Esophagus squamous epithelium (tissue), 5 donors: ENCODE results near the gene PDE9A. TPM values are rescaled to one million over a fixed set of nuclear protein-coding genes. Genes with fewer than 3 reads are reported as not detected.

Source experiments
- DNase-seq: peaks from one replicate; lab custom pipeline; 2025; lab: John Stamatoyannopoulos, UW
- H3K27ac ChIP-seq, 4 donors: fragments of 200-600 bp; sonication (generic); one replicate each; pipeline ENCODE4 v1.5.1; 2016 to 2019; ENCODE audit warnings: mild to moderate bottlenecking in 1 of 4
- H3K27me3 ChIP-seq, 4 donors: fragments of 200-600 bp; sonication (generic); 1 replicate in 3 of 4; 2 replicates in 1 of 4; pipeline versions ENCODE4 v1.5.1 to v1.6.0; 2017 to 2021; ENCODE audit warnings: antibody characterized with exemption in 1 of 4
- H3K36me3 ChIP-seq, 3 donors: fragments of 200-600 bp; sonication (generic); one replicate each; pipeline ENCODE4 v1.5.1; 2016 to 2019
- H3K4me1 ChIP-seq, 3 donors: fragments of 200-600 bp; sonication (generic); one replicate each; pipeline ENCODE4 v1.5.1; 2017 to 2019
- H3K4me3 ChIP-seq, 4 donors: fragments of 200-600 bp; sonication (generic); 1 replicate in 3 of 4; 2 replicates in 1 of 4; pipeline ENCODE4 v1.5.1; 2016 to 2019; ENCODE audit warnings: mild to moderate bottlenecking in 2 of 4, moderate library complexity in 1 of 4
- H3K9me3 ChIP-seq, 3 donors: fragments of 200-600 bp; sonication (generic); one replicate each; pipeline ENCODE4 v1.5.1; 2016 to 2019
- POLR2A ChIP-seq, 4 donors: fragments of 450-650 bp; IDR thresholded peaks; one replicate each; pipeline ENCODE4 v1.6.1; 2017; ENCODE audit warnings: antibody characterized with exemption in 4 of 4, mild to moderate bottlenecking in 4 of 4, moderate library complexity in 3 of 4
- WGBS, 2 donors: methylation state at CpG; one replicate each; pipeline ENCODE4 v1.1.5; 2018; 5-methylcytosine and 5-hydroxymethylcytosine counted together
- intact Hi-C: fragments of 100-400 bp; cut with DNase I; formaldehyde crosslinking; loops from one replicate; pipeline ENCODE4 v1.15.0; 2022
- total RNA-seq, 4 donors: library from RNA; depleted of rRNA; stranded (reverse); fragments of >200 nt; gene quantifications; one replicate each; pipeline ENCODE4 v1.1.0, GENCODE V29; 2016
- TF ChIP-seq, protein P1 (sequence below), 6 experiments: fragments of 450-650 bp in 4 of 6; fragments of 200-600 bp in 2 of 6; sonication (generic) in 2 of 6; IDR thresholded peaks; one replicate each; pipeline ENCODE4 v1.5.1; 2016 to 2019; ENCODE audit warnings: antibody characterized with exemption in 6 of 6, mild to moderate bottlenecking in 4 of 6, moderate library complexity in 4 of 6
- donor health status: DM: yes; HTN: yes; CAD: no.

PDE9A gene
- total RNA-seq, 4 donors from 2014 or later = 0.61 to 2.9 (median 1.8) TPM

DNA sequence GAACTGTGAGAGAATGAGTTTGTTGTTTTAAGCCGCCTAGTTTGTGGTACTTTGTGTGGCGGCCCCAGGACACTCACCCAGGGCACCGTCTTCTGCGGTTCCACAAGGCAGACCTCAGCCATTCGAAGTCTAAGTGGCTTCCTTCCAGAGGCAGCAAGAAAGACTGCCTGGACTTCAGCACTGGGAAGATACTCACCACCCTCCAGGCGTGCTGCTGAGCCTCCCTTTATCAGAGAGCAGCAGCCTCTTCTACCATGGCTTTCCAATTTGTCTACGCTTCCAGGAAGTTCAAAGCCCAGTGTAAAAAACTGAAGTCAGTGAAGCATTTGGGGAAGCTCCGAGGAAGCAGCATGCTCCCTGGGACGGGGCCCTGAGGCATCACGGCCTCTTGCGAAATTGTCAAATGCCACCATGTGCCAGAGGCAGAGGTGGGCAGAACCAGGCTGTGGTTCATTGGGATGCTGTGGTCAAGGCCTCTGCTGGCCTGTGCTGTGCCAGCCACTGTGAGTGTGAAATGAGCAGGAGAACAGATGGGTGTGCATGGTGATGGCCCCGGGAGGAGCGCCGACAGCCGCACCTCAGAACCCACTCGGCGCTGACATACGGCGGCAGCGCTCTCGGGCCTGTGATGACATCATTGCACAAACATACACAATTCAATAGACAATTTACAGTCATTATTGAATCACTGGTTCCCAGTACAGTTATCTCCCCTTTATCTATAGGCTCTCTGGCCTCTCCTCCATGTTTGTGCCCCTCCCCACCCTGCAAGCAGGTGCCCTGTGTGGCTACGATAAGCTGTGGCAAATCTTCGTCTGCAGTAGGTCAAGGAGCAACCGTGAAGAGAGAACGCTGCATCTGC lies 110.4 kb downstream of the PDE9A start:
- 84 to 93% methylated on average over 18 of the region's 25 CpGs for WGBS, 2 donors
- H3K4me1 ChIP-seq = no peaks in the 10 kb centered on the region
- TF ChIP-seq POLR2A (IDR thresholded peaks at IDR 0.05) = no peak
- TF ChIP-seq, protein P1, sequence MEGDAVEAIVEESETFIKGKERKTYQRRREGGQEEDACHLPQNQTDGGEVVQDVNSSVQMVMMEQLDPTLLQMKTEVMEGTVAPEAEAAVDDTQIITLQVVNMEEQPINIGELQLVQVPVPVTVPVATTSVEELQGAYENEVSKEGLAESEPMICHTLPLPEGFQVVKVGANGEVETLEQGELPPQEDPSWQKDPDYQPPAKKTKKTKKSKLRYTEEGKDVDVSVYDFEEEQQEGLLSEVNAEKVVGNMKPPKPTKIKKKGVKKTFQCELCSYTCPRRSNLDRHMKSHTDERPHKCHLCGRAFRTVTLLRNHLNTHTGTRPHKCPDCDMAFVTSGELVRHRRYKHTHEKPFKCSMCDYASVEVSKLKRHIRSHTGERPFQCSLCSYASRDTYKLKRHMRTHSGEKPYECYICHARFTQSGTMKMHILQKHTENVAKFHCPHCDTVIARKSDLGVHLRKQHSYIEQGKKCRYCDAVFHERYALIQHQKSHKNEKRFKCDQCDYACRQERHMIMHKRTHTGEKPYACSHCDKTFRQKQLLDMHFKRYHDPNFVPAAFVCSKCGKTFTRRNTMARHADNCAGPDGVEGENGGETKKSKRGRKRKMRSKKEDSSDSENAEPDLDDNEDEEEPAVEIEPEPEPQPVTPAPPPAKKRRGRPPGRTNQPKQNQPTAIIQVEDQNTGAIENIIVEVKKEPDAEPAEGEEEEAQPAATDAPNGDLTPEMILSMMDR (IDR thresholded peaks at IDR 0.05) = no peak
- peaks cover 0 to 43% (median 0%) of the 10 kb centered on the region in 3 donors for H3K36me3 ChIP-seq
- no peaks in the 10 kb centered on the region for H3K27me3 ChIP-seq
- DNase-seq = no peak
- H3K9me3 ChIP-seq = no peaks in the 10 kb centered on the region
- H3K4me3 ChIP-seq = no peak overlapping the region
- no peak overlapping the region for H3K27ac ChIP-seq
- intact Hi-C loops = no loop called here

DNA sequence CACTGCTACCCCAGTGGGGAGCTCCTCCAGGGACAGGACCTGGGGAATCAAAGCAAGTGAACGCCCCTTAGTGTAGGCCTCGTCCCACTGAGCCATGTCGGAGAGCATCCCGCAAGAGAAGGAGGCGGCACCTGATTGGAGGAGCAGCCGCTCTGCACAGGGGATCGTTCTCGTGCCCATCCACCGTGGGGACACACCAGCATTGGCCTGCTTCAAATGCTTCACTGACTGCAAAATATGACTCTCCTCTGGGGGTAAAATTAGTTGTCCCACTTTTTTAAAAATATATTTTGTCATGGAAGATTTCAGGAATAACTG lies 111.0 kb downstream of the PDE9A start:
- intact Hi-C loops = no loop called here
- H3K4me3 ChIP-seq = no peak overlapping the region
- peaks cover 0 to 49% (median 0%) of the 10 kb centered on the region in 3 donors for H3K36me3 ChIP-seq
- DNase-seq = no peak
- H3K4me1 ChIP-seq = no peaks in the 10 kb centered on the region
- no peaks in the 10 kb centered on the region for H3K27me3 ChIP-seq
- TF ChIP-seq POLR2A (IDR thresholded peaks at IDR 0.05) = no peak
- TF ChIP-seq, protein P1 (IDR thresholded peaks at IDR 0.05) = no peak
- H3K9me3 ChIP-seq = no peaks in the 10 kb centered on the region
- WGBS, 2 donors = 90 to 95% methylated on average over 9 of the region's 9 CpGs
- H3K27ac ChIP-seq = no peak overlapping the region

- intact Hi-C loops = no loop called here
- Histone ChIP-seq H3K27me3 (no peaks in the 10 kb centered on the region), H3K4me3 (no peak overlapping the region), H3K4me1 (no peaks in the 10 kb centered on the region), H3K36me3 (peaks cover 0 to 54% (median 0%) of the 10 kb centered on the region in 3 donors), H3K27ac (no peak overlapping the region), H3K9me3 (no peaks in the 10 kb centered on the region)
- no peak for DNase-seq
- TF ChIP-seq, protein P1 (IDR thresholded peaks at IDR 0.05) = no peak
- TF ChIP-seq POLR2A (IDR thresholded peaks at IDR 0.05) = no peak
- 86 to 93% methylated on average over 1 of the region's 1 CpG for WGBS, 2 donors
Measured at GRCh38 chr21:42764883-42765282, 111.5 kb downstream of the PDE9A start.

DNA sequence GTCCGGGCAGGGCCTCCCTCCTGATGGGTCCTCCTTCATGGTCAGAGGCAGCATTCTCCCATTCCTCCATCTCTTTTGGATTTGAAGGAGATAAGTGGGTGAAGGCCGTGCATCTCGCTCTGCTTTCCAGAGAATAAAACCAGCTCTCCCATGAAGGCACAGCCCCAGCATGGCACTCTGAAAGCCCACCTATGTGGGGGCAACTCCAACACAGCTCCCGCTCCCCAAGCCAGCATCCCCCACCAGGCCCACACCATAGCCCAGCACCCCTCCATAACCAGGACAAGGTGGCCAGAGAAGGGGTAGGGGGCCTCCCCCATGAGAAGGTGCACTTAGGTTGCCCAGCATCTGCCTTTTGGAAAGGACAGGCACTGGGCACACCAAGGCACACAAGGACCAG lies 112.2 kb downstream of the PDE9A start:
- intact Hi-C loops = no loop called here
- Histone ChIP-seq H3K27me3 (no peaks in the 10 kb centered on the region), H3K9me3 (no peaks in the 10 kb centered on the region), H3K4me3 (no peak overlapping the region), H3K4me1 (no peaks in the 10 kb centered on the region), H3K27ac (no peak overlapping the region), H3K36me3 (peaks cover 0 to 62% (median 0%) of the 10 kb centered on the region in 3 donors)
- 73 to 100% methylated on average over 1 to 3 of the region's 4 CpGs for WGBS, 2 donors
- no peak for TF ChIP-seq POLR2A (IDR thresholded peaks at IDR 0.05)
- TF ChIP-seq, protein P1 (IDR thresholded peaks at IDR 0.05) = no peak
- DNase-seq = no peak

DNA sequence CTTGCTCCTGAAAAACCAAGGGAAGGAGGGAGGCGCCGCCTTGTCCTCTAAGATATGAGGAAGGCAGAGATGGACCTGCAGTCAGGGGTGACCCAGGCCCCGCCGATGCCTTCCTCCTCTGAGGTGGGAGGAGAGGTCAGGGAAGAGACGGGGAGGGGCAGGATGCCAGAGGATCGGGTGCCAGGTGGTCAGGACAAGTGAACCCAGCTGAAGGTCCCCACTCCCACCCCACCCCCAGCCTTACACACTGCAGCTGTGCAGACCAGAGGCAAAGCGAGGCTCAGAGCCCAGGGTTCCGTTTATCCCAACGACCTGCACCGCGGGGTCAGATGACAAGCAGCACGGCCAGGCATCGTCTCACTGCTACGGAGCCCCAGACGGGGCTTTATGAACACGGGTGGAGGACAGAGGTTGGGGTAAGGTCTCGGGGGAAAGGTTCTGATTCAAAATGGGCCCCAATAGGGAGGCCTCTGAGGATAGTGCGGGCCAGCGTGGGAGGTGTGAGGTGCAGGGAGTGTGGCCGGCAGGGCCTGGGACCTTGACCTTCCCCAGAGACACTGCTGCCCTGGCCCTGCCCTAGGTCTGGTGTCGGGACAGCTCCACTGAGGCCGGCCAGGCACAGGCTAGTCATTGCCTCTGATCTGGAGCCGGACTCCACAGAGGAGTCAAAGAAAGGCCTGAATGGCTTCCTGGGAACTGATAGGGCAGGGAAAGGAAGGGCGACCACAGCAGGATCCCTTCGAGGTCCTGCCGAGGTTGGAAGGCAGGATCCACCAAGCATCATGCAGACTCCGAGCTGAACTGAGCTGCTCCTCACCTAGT lies 113.5 kb downstream of the PDE9A start:
- TF ChIP-seq POLR2A (IDR thresholded peaks at IDR 0.05) = no peak
- TF ChIP-seq, protein P1 (IDR thresholded peaks at IDR 0.05) = no peak
- Histone ChIP-seq H3K4me1 (no peaks in the 10 kb centered on the region), H3K4me3 (no peak overlapping the region), H3K27me3 (no peaks in the 10 kb centered on the region), H3K9me3 (no peaks in the 10 kb centered on the region), H3K27ac (no peak overlapping the region), H3K36me3 (peaks cover 0 to 75% (median 0%) of the 10 kb centered on the region in 3 donors)
- intact Hi-C loops = no loop called here
- 84 to 86% methylated on average over 14 to 21 of the region's 27 CpGs for WGBS, 2 donors
- DNase-seq = no peak
